Ectodermal cell (in vitro differentiated cells): ENCODE data around the gene PRDM11.

ENCODE experiments used
- H3K27ac ChIP-seq: 2 replicates; pipeline ENCODE4 v1.7.0; 2013; ENCODE audit warnings: mild to moderate bottlenecking, low read depth, low read length; ENCODE audit not compliant: insufficient read depth, poor library complexity, severe bottlenecking
- H3K27me3 ChIP-seq: 2 replicates; pipeline ENCODE4 v1.7.0; 2013; ENCODE audit warnings: mild to moderate bottlenecking, low read length; ENCODE audit not compliant: insufficient read depth, control insufficient read depth, poor library complexity, severe bottlenecking
- H3K36me3 ChIP-seq: one replicate; pipeline ENCODE4 v1.7.0; 2013; ENCODE audit warnings: low read length; ENCODE audit not compliant: control insufficient read depth, insufficient read depth
- H3K4me1 ChIP-seq: one replicate; pipeline ENCODE4 v1.7.0; 2013; ENCODE audit warnings: low read length; ENCODE audit not compliant: control insufficient read depth, insufficient read depth
- H3K4me3 ChIP-seq: 2 replicates; pipeline ENCODE4 v1.7.0; 2013; ENCODE audit warnings: low read depth, low read length, control low read depth; ENCODE audit not compliant: insufficient read depth
- H3K9me3 ChIP-seq: 2 replicates; pipeline ENCODE4 v1.7.0; 2013; ENCODE audit warnings: mild to moderate bottlenecking, low read length, moderate library complexity; ENCODE audit not compliant: control insufficient read depth
- WGBS, 2 experiments: methylation state at CpG; one replicate each; pipeline ENCODE4 v1.1.7; 2013; ENCODE audit warnings: missing lambda C conversion rate in 2 of 2; 5-methylcytosine and 5-hydroxymethylcytosine counted together

The PRDM11 gene

DNA sequence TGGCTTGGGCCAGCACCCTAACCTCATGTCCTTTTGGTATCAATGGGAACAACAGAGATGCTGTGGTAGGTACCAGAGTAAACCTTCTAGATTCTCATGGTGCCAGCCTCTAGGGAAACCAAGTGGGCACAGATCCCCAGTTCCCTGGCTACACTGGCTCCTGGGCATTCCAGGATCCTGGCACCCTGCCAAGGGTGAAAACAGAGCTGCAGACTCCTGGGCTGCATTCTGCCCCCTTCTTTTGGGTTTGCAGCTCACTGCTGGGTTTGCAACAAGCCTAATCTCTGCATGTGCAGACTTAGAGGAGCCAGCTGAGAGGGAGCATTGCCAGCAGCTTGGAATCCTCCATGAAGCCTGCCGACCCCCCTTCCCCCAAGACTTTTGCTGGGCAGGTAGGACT, 30.6 kb downstream of the PRDM11 start:
- 70 to 74% methylated on average over 1 of the region's 1 CpG for WGBS, 2 experiments
- H3K36me3 ChIP-seq = no peaks in the 10 kb centered on the region
- H3K4me1 ChIP-seq = peaks cover 7% of the 10 kb centered on the region
- no peak overlapping the region for H3K27ac ChIP-seq
- H3K27me3 ChIP-seq = no peaks in the 10 kb centered on the region
- H3K9me3 ChIP-seq = no peaks in the 10 kb centered on the region
- H3K4me3 ChIP-seq = no peak overlapping the region

DNA sequence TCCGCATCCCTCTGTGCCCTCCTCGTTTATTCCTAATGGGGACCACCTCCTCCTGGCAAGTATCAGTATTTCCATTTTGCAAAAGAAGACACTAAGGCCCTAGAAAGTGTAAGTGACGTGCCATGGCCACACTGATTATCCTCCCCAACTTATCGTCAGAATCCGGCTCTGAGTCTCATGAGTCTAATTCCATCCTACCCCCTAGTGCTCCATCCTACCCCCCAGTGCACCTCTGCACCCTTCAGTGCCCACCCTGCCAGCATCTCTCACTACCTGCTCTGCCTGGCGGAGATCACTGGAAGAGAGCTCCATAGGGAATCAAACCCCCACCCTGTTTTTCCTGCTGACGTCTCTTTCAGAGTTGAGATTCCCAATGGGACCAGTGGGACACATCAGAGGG, 31.8 kb downstream of the PRDM11 start:
- Histone ChIP-seq H3K27me3 (no peaks in the 10 kb centered on the region), H3K4me3 (no peak overlapping the region), H3K9me3 (no peaks in the 10 kb centered on the region), H3K36me3 (no peaks in the 10 kb centered on the region), H3K4me1 (peaks cover 7% of the 10 kb centered on the region), H3K27ac (no peak overlapping the region)
- WGBS, 2 experiments = 92 to 93% methylated on average over 7 of the region's 7 CpGs

DNA sequence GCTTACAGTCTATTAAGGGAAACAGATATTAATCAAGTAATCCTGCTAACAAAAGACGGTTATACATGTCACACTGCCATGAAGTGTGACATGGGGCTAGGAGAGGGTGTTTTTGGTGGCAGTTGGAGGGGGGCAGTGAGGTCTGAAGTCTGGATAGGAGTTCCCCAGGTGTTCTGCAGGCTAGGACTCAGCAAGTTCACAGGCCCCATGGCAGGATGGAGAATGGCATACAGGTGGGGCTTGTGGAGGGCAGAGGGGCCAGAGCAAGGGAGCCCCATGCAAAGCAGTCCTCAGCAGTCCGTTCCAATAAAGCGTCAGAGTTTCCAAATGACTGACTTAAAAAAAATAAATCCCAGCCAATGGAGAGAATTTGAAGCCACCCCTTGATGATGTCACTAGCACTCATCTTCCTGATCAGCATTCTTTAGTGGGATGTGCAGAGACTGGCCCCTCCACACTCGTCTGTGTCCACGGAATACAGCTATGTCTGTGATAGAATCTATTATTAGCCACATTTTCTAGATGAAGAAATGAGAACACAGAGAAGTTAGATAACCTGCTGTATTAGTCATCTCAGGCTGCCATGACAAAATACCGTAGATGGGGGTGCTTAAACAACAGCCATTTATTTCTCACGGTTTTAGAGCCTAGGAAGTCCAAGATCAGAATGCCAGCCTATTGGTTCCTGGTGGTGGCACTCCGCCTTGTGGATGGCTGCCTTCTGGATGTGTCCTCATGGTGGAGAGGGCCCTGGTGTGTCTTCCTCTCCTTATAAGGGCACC, 32.6 kb downstream of the PRDM11 start:
- H3K27ac ChIP-seq = no peak overlapping the region
- H3K27me3 ChIP-seq = no peaks in the 10 kb centered on the region
- H3K4me3 ChIP-seq = no peak overlapping the region
- WGBS, 2 experiments = 95% methylated on average over 8 of the region's 8 CpGs
- H3K36me3 ChIP-seq = no peaks in the 10 kb centered on the region
- peaks cover 7% of the 10 kb centered on the region for H3K4me1 ChIP-seq
- H3K9me3 ChIP-seq = no peaks in the 10 kb centered on the region

DNA sequence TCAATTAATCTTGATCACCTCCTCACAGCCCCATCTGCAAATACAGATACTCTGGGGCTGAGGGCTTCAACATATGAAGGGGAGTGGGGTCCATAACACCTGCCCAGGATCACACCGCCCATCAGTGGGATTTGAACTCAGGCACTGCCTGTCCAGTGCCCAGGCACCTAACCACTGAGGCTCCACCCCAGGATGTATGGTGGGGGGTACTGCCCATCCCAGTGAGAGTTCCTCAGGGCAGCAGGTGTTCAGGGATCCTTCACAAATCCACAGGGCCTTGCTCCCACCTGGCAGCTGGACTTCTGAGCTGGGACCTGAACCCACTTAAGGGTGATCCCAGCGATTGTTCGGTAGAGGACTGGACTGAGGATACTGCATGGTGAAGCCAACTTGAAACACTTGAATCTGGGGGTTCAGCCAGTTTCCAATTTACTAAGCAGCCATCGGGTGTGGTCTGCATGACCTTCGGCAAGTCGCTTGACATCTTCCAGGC, 33.3 kb downstream of the PRDM11 start:
- no peaks in the 10 kb centered on the region for H3K36me3 ChIP-seq
- no peak overlapping the region for H3K27ac ChIP-seq
- peaks cover 7% of the 10 kb centered on the region for H3K4me1 ChIP-seq
- WGBS, 2 experiments = 54 to 55% methylated on average over 6 of the region's 6 CpGs
- peak overlapping the region; percentile 44 for H3K4me3 ChIP-seq
- H3K9me3 ChIP-seq = no peaks in the 10 kb centered on the region
- H3K27me3 ChIP-seq = no peaks in the 10 kb centered on the region

DNA sequence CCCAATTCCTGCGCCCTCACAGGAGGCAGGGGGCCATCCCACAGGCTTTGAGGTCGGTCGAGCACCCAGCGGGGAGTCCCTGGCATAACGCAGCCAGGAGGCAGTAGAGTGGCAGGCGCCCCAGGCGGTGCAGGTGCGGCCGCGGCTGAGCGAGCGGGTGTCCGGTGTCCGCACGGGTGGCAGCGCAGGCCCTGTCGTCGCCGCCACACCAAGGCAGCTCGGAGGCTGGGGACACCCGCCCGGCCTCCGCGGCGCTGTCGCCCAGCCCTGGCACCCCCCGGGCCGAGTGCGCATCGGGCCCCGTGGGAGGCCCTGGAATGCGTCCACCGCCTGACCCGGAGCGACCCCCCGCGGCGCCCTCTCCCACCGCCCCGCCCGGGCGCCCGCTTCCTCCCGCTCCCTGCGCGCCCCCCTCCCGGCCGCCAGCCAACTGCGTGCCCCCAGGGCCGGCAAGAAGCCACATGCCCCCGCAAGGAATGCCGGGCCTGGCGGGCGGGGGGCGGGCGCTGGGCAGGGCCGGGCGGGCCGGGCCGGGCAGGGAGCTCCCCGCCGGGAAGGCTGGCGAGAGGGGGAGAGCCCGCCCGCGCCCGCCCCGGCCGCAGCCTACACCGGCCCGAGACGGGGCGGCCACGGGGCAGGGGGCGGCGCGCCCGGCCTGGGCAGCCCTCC, 33.9 kb downstream of the PRDM11 start:
- H3K4me3 ChIP-seq = peak overlapping the region; percentile 44
- H3K36me3 ChIP-seq = no peaks in the 10 kb centered on the region
- H3K27me3 ChIP-seq = no peaks in the 10 kb centered on the region
- 1% methylated on average over 78 of the region's 78 CpGs for WGBS, 2 experiments
- no peaks in the 10 kb centered on the region for H3K9me3 ChIP-seq
- no peak overlapping the region for H3K27ac ChIP-seq
- peaks cover 7% of the 10 kb centered on the region for H3K4me1 ChIP-seq

DNA sequence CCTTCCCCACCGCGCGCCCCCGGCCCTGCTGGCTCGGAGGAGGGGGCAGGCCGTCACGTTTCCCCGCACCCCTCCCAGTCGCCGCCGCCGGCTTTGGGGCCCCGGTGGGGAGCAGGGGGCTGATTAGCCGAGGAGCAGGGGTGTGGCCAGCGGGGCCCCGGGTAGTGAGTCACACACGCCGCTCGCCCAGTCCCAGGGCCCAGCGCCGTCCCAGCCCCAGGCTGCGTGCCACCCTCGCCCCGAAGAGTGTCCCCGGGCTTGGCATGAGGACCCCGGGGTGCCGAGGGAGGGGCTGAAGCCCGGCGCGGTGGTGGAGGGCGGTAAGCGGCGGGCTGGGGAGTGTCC, 34.4 kb downstream of the PRDM11 start:
- H3K4me1 ChIP-seq = peaks cover 7% of the 10 kb centered on the region
- H3K27ac ChIP-seq = no peak overlapping the region
- WGBS, 2 experiments = 2% methylated on average over 33 of the region's 33 CpGs
- no peaks in the 10 kb centered on the region for H3K9me3 ChIP-seq
- H3K4me3 ChIP-seq = peak overlapping the region; percentile 31
- H3K36me3 ChIP-seq = no peaks in the 10 kb centered on the region
- H3K27me3 ChIP-seq = no peaks in the 10 kb centered on the region

DNA sequence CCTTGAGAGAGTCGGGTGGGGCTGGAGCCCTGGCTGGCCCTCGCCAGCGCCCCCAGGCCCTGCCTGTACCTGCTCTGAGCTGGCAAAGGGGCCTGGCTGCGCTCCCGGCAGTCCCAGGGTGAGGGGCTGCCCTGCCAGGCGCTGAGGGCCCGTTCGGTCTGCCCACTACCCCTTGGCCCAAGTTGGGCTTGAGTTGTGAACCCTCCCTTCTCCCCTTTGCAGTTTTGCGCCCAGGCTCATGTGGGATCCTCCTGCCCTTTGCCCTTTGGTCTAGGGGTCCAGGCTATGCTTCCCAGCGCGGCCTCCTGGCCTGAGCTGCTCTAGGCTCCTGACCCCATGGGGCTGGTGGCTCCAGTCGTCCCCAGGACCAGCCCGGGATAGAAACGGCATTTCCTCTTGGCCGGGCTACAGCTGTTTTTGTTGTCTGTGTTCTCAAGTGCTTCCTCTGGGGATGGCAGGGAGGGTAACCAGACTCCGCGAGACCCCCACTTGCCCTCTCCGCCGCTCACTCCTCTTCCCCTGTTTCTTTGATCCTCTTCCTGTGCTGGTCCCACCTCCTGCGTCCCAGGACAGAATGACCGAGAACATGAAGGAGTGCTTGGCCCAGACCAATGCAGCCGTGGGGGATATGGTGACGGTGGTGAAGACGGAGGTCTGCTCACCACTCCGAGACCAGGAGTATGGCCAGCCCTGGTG, 34.9 kb downstream of the PRDM11 start:
- no peaks in the 10 kb centered on the region for H3K27me3 ChIP-seq
- H3K4me1 ChIP-seq = peaks cover 7% of the 10 kb centered on the region
- 62 to 63% methylated on average over 25 of the region's 25 CpGs for WGBS, 2 experiments
- no peak overlapping the region for H3K27ac ChIP-seq
- H3K9me3 ChIP-seq = no peaks in the 10 kb centered on the region
- H3K4me3 ChIP-seq = peak overlapping the region; percentile 31
- no peaks in the 10 kb centered on the region for H3K36me3 ChIP-seq

DNA sequence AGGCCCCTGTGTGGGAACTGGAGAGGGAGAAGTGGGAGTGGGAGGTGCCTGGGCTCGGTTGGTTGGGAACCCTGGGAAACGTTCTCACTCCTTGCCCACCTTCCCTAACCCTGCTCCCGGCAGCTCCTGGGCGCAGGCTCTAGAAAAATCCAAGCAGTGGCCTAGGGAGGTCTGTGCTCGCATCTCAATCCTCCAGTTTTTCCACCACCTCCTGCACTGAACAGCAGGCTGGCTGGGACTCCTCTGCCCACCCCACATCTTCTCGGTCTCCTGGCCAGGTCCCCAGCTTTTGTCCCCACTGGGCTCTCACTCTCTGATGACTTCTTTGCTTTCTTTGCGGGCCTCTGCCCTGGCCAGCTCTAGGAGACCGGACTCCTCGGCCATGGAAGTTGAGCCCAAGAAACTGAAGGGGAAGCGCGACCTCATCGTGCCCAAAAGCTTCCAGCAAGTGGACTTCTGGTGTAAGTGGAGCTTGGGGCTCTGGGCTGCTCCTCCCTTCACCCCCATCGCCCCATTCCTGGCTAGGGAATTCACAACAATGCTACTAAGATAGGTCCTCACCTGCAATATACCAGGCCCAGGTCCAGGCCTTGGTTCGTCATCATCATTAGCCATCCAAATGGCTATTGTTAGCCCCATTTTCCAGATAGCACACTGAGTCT, 35.6 kb downstream of the PRDM11 start:
- H3K4me3 ChIP-seq = no peak overlapping the region
- 94 to 95% methylated on average over 14 of the region's 14 CpGs for WGBS, 2 experiments
- H3K27ac ChIP-seq = no peak overlapping the region
- H3K36me3 ChIP-seq = no peaks in the 10 kb centered on the region
- no peaks in the 10 kb centered on the region for H3K27me3 ChIP-seq
- no peaks in the 10 kb centered on the region for H3K9me3 ChIP-seq
- peaks cover 7% of the 10 kb centered on the region for H3K4me1 ChIP-seq

DNA sequence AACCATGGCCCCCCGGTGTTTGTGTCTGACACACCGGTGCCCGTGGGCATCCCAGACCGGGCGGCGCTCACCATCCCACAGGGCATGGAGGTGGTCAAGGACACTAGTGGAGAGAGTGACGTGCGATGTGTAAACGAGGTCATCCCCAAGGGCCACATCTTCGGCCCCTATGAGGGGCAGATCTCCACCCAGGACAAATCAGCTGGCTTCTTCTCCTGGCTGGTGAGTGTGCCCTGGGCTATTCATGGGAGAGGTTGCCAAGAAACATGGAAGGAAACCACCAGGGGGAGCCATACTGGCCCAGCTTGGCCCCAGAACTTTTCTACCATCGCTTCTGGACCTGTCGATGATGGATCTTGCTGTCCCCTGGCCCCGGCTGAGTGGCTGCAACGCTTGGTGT, 36.5 kb downstream of the PRDM11 start:
- H3K36me3 ChIP-seq = no peaks in the 10 kb centered on the region
- H3K27ac ChIP-seq = no peak overlapping the region
- H3K9me3 ChIP-seq = no peaks in the 10 kb centered on the region
- WGBS, 2 experiments = 96 to 97% methylated on average over 14 of the region's 14 CpGs
- peaks cover 7% of the 10 kb centered on the region for H3K4me1 ChIP-seq
- H3K27me3 ChIP-seq = no peaks in the 10 kb centered on the region
- H3K4me3 ChIP-seq = no peak overlapping the region

DNA sequence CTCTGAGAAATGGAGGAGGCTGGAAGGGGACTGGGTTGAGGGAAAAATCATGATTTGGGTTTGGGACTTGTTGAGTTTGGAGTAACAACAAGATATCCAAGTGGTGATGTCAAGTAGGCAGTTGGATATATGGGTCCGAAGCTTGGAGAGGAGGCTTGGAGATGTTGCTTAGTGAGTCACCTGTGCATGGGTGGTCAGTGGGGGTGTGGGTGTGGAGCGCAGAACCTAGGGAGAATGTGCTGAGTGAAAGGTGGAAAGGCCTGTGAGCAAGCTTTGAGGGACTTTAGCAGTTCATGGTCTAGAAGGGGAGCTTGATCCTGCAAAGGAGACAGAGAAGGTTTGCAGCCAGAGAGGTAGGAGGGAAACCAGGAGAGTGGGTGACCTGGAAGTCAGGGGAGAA, 38.2 kb downstream of the PRDM11 start:
- Histone ChIP-seq H3K4me1 (peaks cover 7% of the 10 kb centered on the region), H3K27me3 (no peaks in the 10 kb centered on the region), H3K9me3 (no peaks in the 10 kb centered on the region), H3K4me3 (no peak overlapping the region), H3K36me3 (no peaks in the 10 kb centered on the region), H3K27ac (no peak overlapping the region)
- 95 to 98% methylated on average over 2 of the region's 2 CpGs for WGBS, 2 experiments
